ENCODE measurements around the gene CCDC106.

The CCDC106 gene

GRCh38 chr19:55696301-55697068 lies 48.5 kb downstream of the CCDC106 start:
- no peak for DNase-seq (ENCODE audit: low spot score)

GRCh38 chr19:55697069-55697440 lies 49.0 kb downstream of the CCDC106 start:
- DNase-seq (ENCODE audit: low spot score), result no peak

GRCh38 chr19:55697698-55698097 lies 49.7 kb downstream of the CCDC106 start:
- no peak for DNase-seq (ENCODE audit: low spot score)

GRCh38 chr19:55698256-55698655 lies 50.2 kb downstream of the CCDC106 start:
- no peak for DNase-seq (ENCODE audit: low spot score)

GRCh38 chr19:55699221-55699620 lies 51.2 kb downstream of the CCDC106 start:
- DNase-seq (ENCODE audit: low spot score), result no peak

GRCh38 chr19:55700813-55701212 lies 52.8 kb downstream of the CCDC106 start:
- DNase-seq (ENCODE audit: low spot score), result no peak

GRCh38 chr19:55702131-55702627 lies 54.2 kb downstream of the CCDC106 start:
- DNase-seq (ENCODE audit: low spot score), result no peak

Data from SW480 (cell line).